Measurements from ENCODE around the gene RASSF7.
A peak's percentile ranks its signal among the peaks of the same experiment; 100 is the strongest.

The RASSF7 gene

DNA sequence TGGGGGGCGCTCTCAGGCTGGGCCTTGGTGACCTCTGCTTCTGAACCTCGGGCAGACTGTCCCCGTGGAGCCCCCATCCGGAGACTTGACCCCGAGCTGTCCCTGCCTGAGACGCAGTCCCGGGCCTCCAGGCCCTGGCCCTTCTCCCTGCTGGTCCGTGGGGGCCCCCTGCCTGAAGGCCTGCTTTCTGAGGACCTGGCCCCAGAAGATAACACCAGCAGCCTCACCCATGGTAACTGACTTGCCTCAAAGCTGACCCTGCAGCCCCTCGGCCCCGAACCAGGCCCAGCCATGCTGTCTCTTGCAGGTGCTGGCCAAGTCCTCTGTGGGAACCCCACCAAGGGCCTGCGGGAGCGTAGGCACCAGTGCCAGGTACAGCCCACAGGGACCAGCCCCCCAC is 9.2 kb upstream of the RASSF7 start:
- no peak for DNase-seq (ENCODE audit: low read depth in 2 of 2)

DNA sequence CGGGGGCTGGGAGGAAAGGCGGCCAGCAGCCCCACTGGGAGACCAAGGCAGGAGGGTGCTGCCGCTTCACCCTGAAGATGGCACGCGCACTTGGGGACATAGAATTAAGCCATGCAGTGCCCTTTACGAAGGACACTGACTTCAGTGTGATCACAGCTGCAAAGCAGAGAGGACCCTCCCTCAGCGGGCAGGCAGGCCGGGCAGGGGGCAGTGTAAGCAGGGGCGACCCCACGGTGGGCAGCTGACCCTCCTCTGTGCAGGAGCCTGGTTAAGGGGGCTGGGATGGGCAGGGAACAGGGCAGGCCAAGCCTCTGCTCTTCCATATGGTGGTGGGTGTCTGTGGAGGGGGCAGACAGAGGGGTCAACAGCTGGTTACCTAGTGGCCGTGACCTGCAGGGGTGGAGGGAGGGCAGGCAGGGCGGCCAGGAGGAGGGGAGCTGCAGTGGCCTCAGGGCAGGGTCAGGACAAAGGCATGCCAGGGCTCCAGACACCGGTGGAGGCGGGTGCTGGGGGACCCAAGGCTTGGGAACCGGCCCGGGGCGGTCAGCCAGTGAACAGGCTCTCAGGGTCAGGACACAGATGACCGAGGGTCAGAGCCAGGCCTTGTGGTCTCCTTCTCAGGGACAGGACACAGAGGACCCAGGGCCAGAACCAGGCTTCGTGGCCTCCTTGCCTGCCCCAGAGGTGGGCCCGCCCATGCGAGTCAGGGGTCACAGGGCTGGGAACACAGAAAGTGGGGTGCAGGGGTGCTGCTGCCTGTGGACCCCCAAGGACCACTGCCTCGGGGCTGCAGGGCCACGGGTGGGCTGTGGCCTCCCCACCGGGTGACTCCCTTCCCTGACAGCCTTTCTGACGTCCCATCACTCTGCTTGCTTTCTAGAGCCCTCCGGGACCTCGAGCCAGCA is 7.4 kb upstream of the RASSF7 start:
- no peak for DNase-seq (ENCODE audit: low read depth in 2 of 2)

DNA sequence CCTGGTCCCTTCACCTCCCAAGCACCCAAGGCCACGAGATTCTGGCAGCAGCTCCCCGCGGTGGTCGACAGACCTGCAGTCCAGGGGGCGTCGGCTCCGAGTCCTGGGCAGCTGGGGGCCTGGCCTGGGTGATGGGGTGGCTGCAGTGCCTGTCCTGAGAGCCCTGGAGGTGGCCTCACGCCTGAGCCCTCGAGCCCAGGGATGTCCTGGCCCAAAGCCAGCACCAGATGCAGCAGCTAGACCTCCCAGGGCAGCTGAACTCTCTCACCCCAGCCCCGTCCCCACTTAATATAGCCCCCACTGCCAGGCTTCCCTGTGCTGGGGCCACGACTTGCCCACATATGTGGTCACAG is 6.8 kb upstream of the RASSF7 start:
- DNase-seq (ENCODE audit: low read depth in 2 of 2): no peak

DNA sequence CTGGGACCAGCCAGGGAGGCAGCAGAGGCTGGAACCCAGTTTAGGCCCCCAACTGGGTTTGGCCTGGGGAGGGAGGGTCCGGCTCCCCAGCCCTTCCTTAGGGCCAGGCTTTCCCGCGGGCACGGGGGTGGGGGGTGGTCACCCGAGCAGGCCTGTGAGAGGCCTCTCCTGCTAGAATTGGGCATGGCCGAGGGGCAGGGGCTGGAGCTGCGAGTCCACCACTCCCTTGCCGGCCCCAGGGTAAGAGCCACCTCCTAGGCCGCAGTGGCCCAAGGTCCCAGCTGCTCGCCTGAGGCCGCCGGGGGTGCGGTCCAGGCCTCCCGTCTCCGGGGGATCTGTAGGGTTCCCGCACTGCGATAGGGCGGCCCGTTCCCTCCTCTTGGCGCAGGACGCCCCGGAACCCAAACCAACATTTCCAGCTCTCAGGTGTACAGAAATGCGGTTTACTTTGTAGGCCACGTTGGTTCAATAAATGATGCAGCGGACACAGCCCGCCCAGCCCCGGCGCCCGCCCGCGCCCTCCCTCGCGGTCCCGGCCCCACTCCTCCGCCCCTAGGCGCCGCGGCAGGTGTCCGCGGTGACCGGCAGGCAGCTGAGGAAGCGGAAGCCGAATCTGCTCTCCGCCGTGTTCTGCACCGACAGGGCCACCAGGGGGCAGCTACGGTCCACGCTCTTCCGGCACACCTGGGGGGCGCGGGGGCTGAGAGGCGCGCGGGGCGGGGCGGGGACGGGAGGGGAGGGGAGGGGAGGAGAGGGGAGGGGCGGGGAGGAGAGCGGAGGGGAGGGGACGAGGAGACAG is 6.1 kb upstream of the RASSF7 start:
- peak; percentile 46 to 62 for DNase-seq (ENCODE audit: low read depth in 2 of 2)

DNA sequence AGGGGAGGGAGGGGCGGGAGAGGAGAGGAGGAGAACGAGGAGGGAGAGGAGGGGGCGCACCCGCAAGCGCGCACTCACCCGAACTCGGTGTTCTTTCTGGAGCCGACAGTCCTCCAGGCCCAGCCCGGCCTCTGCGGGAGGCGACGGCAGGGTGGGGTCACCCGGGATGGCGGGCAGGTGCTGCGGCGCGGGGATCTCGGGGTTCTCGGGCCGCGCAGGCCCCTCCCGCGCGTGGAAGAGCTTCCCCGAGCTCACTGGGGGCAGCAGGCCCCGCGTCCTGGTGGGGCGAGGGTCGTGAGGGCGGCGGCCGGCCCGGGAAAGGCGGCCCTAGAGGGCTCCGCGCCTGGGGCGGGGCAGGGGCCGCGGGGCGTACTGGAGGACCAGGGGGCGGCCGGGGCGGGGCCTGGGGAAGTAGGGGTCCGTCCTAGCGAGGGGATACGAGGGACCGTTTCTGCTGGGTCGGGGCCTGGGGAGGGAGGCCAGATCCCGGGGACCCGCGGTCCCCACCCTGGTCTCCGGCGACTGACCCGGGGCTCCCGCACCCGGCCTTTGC is 5.5 kb upstream of the RASSF7 start:
- DNase-seq (ENCODE audit: low read depth in 2 of 2): no peak

DNA sequence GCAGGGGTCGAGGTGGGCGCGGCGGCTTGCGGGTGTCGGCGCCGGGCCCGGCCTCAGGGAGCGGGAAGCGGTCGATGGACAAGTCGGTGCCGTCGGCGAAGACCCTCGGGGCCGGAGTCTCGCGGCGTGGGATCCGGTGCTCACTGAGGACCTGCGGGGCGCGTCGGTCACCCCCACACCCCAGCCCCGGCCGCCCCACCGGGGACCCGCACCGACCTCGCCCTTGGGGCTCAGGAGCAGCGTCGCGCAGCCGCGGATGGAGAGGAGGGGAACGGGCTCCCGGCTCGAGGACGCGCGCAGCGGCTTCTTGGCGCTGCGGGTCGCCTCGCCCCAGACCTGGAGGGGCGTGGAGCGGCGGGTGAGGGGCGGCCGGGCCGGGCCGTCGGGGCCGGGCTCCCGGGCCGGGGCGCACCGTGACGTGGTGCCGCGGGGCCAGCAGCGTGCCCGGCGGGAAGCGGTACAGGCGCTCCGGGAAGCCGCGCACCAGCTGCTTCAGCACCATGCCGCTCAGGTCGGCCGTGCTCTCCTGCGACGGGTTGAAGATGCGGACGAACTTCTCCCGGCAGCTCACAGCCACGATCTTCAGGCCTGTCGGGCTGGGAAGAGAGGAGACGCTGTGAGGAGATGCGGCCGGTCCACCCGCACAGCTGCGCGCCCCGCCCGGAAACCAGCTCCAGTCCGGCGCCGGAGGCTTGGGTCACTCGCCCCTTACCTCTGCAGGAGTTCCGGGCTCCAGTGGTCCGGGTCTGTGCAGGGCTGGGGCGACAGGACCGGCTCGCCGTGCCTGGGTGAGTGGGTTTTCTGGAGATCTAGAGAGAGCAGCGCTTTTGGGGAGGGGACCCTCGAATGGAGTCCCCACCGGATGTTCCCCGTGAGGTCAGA is 4.7 kb upstream of the RASSF7 start:
- DNase-seq (ENCODE audit: low read depth in 2 of 2): no peak

DNA sequence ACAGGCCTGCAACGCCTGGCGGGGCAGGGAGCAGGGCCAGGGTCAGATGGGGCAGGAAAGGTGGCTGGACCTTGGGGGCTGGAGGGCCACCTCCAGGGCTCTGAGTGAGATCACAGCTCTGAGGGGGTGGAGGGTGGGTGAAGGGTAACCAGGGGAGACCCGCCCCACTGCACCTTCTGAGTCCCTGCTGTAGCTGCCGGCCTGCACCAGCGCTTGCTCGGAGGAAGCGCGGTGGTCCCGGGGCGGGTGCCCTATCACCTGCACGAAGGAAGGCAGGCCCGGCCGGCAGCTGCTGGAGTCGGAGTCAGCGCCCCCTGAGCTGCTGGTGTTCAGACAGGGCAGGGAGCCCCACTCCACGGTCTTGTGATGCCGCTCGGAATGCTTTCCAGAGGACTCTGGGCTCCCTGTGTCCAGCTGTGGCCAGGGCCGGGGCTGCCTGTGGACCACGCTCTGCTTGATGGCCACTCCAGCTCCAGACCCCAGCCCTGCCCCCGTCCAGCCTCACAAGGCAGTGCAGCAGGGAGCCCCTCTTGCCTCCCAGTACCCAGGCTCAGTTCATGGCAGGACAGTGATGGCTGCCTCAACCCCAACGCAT is 4.0 kb upstream of the RASSF7 start:
- DNase-seq (ENCODE audit: low read depth in 2 of 2): no peak

DNA sequence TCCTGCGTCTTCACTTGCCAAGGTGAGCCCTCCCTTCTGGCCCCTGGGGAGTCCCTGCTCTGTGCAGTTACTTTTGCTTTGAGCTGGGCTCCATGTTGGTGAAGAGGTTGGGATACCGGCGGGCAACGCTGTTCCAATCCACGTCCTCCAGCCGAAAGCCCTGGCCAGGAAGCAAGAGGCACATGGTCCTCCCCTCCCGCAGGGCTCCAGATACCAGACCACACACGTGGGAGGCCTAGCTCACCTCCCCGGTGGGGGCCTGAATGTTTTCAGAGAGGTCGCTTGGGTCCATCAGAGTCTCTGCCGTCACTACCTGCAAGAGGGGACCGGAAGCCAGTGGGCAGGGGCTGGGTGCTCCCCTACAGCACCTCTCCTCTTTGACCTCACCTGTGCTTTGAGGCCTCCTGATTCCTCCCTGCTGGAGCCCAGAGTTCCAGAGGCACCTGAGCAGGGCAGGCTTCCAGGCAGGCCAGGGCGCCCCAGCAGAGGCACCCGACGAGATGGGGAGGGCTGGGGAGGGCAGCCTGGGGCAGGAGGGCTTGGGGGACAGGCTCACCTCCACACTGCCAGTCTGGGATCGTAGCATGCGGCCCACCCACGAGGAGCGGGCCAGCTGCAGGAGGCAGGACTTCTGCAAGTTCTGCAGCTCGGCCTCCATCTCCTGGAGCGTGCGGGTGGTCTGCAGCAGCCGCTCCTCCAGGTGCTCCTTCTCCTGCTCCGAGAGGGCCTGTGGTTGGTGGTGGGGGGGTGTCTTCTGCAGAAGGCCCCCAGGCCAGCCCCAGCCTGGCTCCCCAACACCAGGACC is 3.2 kb upstream of the RASSF7 start:
- DNase-seq (ENCODE audit: low read depth in 2 of 2): no peak

DNA sequence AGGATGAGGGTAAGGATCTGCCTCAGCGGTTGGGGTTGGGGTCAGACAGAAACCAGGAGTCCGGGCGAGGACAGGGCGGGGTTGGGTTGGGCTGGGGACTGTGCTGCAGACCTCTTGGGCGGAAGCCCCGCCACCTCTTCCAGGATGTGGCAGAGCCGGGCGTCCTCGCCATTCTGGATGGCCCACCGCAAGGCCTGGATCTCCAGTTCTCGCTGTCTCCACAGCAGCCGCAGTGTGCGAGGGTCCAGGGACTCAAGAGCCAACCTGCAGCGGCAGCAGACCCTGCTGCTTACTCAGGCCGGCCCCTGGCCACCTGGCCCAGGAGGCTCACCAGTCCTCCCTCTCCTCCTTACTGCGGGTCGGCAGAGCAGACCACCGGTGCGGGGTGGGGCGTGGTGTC is 2.3 kb upstream of the RASSF7 start:
- DNase-seq (ENCODE audit: low read depth in 2 of 2): no peak

DNA sequence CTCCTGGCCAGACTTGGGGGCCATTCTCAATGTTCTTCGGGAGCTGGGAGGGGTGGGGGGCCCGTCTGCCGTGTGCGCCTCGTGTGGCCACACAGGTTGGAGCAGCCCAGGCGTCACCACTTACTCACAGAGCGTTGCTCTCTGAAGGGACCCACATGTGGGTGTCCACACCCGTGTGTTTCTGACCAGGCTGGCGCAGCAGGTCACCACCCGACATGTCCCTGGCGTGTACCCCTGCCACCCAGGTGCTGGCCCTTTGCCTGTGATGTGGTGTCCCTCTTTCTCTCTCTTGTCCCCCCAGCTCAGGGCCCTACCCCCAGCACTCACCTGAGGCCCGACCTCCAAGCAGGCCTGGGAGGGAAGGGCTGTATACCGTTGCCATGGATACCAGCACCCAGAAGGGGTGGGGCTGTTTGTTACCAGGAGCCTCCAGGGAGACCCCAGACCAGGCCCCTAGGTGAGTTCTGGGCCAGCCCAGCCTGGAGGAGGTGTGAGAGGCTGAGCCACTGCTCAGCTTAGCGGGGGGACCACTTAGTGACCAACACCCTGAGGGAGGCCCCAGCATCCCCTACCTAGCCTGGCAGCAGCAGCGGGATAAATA is 1.6 kb upstream of the RASSF7 start:
- no peak for DNase-seq (ENCODE audit: low read depth in 2 of 2)

DNA sequence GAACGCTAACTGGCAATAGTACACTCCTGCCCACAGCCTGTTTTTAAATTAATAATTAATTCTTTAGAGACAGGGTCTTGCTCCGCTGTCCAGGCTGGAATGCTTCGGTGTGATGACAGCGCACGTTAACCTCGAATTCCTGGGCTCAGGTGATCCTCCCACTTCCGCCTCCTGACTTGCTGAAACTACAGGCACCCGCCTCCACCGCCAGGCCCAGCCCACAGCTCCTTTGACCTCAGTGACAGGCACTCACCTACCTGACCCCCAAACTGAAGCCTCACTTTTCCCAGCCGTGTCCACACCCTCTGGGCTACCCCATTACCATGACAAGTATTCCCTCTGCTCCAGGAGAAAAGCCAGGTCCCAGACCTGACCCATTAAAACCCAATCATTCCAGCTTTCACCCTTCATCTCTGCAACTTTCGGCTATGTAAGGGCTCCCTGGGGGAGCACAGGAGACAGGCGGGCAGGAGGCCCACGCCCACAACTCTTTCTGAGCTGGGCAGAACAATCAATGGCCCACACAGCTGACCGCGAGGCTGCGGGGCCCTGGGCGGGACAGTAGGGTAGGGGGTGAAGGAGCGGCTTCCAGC is 962 bp upstream of the RASSF7 start:
- DNase-seq (ENCODE audit: low read depth in 2 of 2): no peak

DNA sequence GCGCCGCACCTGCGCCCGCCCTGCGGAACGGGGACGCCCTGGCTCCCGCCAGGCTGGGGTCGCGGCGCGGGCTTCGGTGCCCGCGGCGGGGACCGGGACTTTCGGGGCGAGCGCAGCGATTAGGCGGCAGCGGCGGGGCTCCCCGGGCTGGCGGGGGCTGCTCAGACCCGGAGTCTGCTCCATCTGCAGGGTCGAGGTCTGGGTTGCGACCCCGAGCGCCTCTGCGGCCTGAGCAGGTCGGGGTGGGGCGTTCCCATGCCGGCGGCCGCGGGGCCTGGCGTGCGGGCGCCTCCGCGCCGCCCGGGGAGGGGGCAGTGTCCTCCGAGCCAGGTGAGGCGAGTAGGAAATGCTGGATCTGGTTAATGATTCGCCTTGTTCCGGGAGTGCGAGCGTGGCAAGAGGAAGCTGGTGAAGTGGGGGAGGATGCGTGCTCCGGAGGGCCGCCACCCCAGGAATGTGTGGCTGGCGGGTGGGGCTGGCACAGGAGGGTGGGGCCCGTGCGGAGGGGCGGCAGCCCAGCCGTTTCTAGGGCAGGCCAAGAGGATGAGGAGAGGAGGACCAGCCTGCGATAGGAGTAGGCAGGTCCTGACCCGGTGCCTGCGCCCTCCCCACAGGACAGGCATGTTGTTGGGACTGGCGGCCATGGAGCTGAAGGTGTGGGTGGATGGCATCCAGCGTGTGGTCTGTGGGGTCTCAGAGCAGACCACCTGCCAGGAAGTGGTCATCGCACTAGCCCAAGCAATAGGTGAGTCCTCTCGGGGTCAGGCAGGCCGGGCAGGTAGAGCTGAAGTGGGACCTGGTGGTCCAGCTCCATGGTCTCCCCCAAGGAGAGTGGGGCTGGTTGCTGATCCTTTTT is 606 bp downstream of the RASSF7 start:
- no peak for DNase-seq (ENCODE audit: low read depth in 2 of 2)

DNA sequence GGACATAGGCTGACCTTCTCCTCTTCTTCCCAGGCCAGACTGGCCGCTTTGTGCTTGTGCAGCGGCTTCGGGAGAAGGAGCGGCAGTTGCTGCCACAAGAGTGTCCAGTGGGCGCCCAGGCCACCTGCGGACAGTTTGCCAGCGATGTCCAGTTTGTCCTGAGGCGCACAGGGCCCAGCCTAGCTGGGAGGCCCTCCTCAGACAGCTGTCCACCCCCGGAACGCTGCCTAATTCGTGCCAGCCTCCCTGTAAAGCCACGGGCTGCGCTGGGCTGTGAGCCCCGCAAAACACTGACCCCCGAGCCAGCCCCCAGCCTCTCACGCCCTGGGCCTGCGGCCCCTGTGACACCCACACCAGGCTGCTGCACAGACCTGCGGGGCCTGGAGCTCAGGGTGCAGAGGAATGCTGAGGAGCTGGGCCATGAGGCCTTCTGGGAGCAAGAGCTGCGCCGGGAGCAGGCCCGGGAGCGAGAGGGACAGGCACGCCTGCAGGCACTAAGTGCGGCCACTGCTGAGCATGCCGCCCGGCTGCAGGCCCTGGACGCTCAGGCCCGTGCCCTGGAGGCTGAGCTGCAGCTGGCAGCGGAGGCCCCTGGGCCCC is 1.4 kb downstream of the RASSF7 start:
- no peak for DNase-seq (ENCODE audit: low read depth in 2 of 2)

DNA sequence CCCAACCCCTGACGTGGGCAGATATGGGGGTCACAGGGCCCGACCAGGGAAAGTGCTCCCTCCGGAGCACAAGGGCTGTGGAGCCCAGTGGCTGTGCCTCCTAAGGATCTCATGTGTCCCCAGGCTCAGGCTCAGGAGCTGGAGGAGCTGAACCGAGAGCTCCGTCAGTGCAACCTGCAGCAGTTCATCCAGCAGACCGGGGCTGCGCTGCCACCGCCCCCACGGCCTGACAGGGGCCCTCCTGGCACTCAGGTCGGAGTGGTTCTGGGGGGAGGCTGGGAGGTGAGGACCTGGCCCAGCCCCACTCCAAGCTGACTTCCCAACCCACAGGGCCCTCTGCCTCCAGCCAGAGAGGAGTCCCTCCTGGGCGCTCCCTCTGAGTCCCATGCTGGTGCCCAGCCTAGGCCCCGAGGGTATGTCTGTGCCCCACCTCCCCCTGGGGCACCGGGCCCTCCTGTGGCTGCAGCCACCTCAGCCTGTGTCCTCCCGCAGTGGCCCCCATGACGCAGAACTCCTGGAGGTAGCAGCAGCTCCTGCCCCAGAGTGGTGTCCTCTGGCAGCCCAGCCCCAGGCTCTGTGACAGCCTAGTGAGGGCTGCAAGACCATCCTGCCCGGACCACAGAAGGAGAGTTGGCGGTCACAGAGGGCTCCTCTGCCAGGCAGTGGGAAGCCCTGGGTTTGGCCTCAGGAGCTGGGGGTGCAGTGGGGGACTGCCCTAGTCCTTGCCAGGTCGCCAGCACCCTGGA is 2.5 kb downstream of the RASSF7 start:
- no peak for DNase-seq (ENCODE audit: low read depth in 2 of 2)

DNA sequence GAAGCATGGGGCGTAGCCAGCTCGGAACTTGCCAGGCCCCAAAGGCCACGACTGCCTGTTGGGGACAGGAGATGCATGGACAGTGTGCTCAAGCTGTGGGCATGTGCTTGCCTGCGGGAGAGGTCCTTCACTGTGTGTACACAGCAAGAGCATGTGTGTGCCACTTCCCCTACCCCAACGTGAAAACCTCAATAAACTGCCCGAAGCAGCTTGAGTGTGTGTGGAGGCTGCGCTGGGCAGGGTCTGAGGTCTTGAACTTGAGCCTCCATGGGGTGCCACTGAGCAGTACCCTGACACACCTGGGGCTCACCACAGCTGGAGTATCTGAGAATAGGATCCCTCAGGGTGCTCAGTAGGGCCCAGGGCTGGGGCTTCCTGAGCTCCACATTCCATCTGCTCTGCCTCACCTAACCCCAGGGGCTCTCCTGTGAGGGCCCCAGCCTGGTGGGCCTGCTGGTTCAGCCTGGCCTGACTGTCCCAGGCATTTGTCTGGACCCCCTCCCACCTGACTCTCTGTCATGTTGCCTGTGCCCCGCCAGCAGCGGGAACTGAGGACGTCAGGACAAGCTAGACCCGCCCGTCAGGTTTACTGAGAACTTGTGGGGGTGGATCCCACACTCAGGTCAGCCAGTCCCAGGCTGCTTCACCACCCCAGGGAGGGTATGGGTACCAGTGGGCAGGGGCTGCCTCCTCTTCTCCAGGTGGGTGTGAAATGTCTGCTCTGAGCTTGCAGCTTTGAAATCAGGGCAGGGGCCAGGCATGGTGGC is 3.2 kb downstream of the RASSF7 start:
- DNase-seq (ENCODE audit: low read depth in 2 of 2): no peak

DNA sequence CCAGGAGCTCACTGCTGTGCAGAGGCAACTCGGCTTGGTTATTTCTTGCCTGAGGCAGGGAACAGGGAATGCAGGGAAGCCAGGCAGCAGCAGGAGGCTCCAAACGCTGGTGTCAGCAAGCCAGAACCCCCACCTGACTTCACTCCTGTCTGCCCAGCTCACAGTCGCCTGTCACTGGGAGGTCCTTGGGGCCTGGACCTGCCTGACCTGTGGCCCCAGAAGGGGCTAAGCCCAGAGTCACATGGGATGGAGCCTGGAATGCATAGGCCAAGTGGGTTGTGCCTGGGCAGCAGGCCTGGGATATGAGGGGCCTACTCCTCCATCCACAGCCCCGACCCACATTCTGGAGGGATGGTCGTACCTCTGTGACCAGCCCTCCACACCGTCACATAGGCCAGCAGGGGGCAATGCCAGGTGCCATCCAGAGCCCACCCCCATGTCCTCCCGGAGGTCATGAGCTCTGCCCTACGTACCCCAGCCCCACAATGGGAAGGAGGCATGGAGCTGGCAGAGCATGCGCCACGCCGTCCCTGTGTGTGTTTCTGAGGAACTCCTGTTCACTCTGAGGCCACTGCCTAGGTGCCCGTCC is 5.2 kb downstream of the RASSF7 start:
- no peak for DNase-seq (ENCODE audit: low read depth in 2 of 2)

All from stimulated activated CD8-positive, alpha-beta memory T cell treated with anti-CD3 and anti-CD28 coated beads, Interleukin-2, amount 100 ng/mL, for 48 hours (primary cell).